Progenitor cell of endocrine pancreas (in vitro differentiated cells): Measurements from ENCODE around the gene RALGPS1. TPM values are rescaled to one million over a fixed set of nuclear protein-coding genes. Genes with fewer than 3 reads are reported as not detected.

Experiments used
- DNase-seq: peaks from one replicate; pipeline ENCODE4 v3.0.0; 2021; ENCODE audit warnings: low spot score; ENCODE audit not compliant: unreplicated experiment
- H3K27ac Mint-ChIP-seq: 2 replicates; pipeline ENCODE4 v1.8.0; 2021; ENCODE audit warnings: mild to moderate bottlenecking, moderate library complexity, mixed read lengths
- H3K27me3 Mint-ChIP-seq: 2 replicates; pipeline ENCODE4 v1.8.0; 2021; ENCODE audit warnings: mixed read lengths
- H3K36me3 Mint-ChIP-seq: 2 replicates; pipeline ENCODE4 v1.8.0; 2022; ENCODE audit warnings: mixed read lengths; ENCODE audit not compliant: insufficient read depth
- H3K4me1 Mint-ChIP-seq: 2 replicates; pipeline ENCODE4 v1.8.0; 2021; ENCODE audit warnings: low read depth, mixed read lengths
- H3K4me3 Mint-ChIP-seq: 2 replicates; pipeline ENCODE4 v1.8.0; 2021; ENCODE audit warnings: low read depth, mild to moderate bottlenecking, moderate library complexity, mixed read lengths
- H3K9me3 Mint-ChIP-seq: 2 replicates; pipeline ENCODE4 v1.8.0; 2021; ENCODE audit warnings: low read depth, mixed read lengths
- CTCF ChIP-seq: fragments of 200-600 bp; sonication (generic); IDR thresholded peaks from one replicate; pipeline ENCODE4 v1.5.0; 2021; ENCODE audit warnings: antibody characterized with exemption, mild to moderate bottlenecking; ENCODE audit not compliant: unreplicated experiment
- total RNA-seq: library from RNA; stranded (reverse); gene quantifications from 2 replicates; pipeline ENCODE4 v1.2.1, GENCODE V29; 2021

RALGPS1 gene
- total RNA-seq, 1 donor from 2014 or later, result 39.2 TPM

- DNase-seq, result no peak
- Mint-ChIP-seq H3K36me3 (no peaks in the 10 kb centered on the region), H3K4me3 (no peak overlapping the region), H3K4me1 (no peaks in the 10 kb centered on the region), H3K27ac (no peak overlapping the region), H3K27me3 (no peaks in the 10 kb centered on the region), H3K9me3 (no peaks in the 10 kb centered on the region)
- TF ChIP-seq CTCF, result no peak
These were observed 239.4 kb downstream of the RALGPS1 start for GRCh38 chr9:127154003-127154389.

- TF ChIP-seq CTCF, result no peak
- Mint-ChIP-seq H3K4me1 (no peaks in the 10 kb centered on the region), H3K36me3 (no peaks in the 10 kb centered on the region), H3K9me3 (no peaks in the 10 kb centered on the region), H3K27me3 (no peaks in the 10 kb centered on the region), H3K4me3 (no peak overlapping the region), H3K27ac (no peak overlapping the region)
- DNase-seq, result no peak
These were observed 240.0 kb downstream of the RALGPS1 start for GRCh38 chr9:127154390-127155191.

- H3K9me3 Mint-ChIP-seq, result no peaks in the 10 kb centered on the region
- TF ChIP-seq CTCF, result no peak
- H3K27ac Mint-ChIP-seq, result peak overlapping the region; percentile 15
- H3K36me3 Mint-ChIP-seq, result no peaks in the 10 kb centered on the region
- no peak for DNase-seq
- H3K4me1 Mint-ChIP-seq, result no peaks in the 10 kb centered on the region
- H3K27me3 Mint-ChIP-seq, result no peaks in the 10 kb centered on the region
- H3K4me3 Mint-ChIP-seq, result no peak overlapping the region
These were observed 240.9 kb downstream of the RALGPS1 start for GRCh38 chr9:127155314-127155960.

GRCh38 chr9:127158786-127159324, 244.3 kb downstream of the RALGPS1 start:
- no peaks in the 10 kb centered on the region for H3K9me3 Mint-ChIP-seq
- H3K4me1 Mint-ChIP-seq, result no peaks in the 10 kb centered on the region
- DNase-seq, result no peak
- no peak for TF ChIP-seq CTCF
- no peak overlapping the region for H3K4me3 Mint-ChIP-seq
- H3K27ac Mint-ChIP-seq, result no peak overlapping the region
- H3K36me3 Mint-ChIP-seq, result no peaks in the 10 kb centered on the region
- no peaks in the 10 kb centered on the region for H3K27me3 Mint-ChIP-seq

- no peak overlapping the region for H3K4me3 Mint-ChIP-seq
- no peak for DNase-seq
- no peaks in the 10 kb centered on the region for H3K9me3 Mint-ChIP-seq
- no peak overlapping the region for H3K27ac Mint-ChIP-seq
- peak; percentile 28 for TF ChIP-seq CTCF
- no peaks in the 10 kb centered on the region for H3K36me3 Mint-ChIP-seq
- H3K27me3 Mint-ChIP-seq, result no peaks in the 10 kb centered on the region
- H3K4me1 Mint-ChIP-seq, result no peaks in the 10 kb centered on the region
These were observed 244.8 kb downstream of the RALGPS1 start for GRCh38 chr9:127159325-127159801.
